ENCODE data around the gene SMYD3. TPM values are rescaled to one million over a fixed set of nuclear protein-coding genes. Genes with fewer than 3 reads are reported as not detected.

Gene SMYD3
- total and polyA plus RNA-seq, 9 of the 15 experiments (the other 6 are each of a cell fraction or from before 2014, with no cell fraction given), result 128 to 440 (median 197) TPM

DNA sequence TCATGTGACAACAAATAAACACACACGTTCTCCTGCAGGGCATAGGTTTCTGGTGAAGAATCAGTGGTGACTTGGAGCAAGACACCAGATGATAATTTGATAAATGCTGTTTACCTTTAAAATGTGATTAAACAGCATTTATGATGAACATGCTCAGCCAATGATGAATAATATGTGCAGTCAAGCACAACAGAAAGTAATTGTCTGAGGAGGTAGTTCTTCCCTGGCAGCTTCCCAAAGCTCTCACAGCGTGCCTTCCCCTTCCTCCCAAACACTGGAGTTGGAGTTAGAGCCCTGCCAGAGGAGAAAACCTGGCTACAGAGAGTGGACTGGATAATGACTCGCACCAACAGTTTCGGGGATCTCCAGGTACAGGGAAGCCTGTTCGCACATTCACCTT, 463.5 kb downstream of the SMYD3 start:
- no peak for DNase-seq (ENCODE audit: extremely low read depth in 1 of 4, low spot score in 3 of 4)
- Histone ChIP-seq H2AFZ (ENCODE audit: low read depth, low read length) (no peak overlapping the region), H3K4me1 (replicated peaks in 1 of 2; ENCODE audit: control insufficient read depth in 2 of 2, insufficient read depth in 2 of 2, low read length in 2 of 2) (no peaks in the 10 kb centered on the region), H3K36me3 (ENCODE audit: control insufficient read depth, insufficient read depth, low read length) (no peaks in the 10 kb centered on the region), H3K9me3 (replicated peaks; ENCODE audit: control insufficient read depth, insufficient read depth, low read depth, low read length) (no peaks in the 10 kb centered on the region), H3K27ac (ENCODE audit: extremely low read depth, low read depth, low read length) (no peak overlapping the region), H3K4me2 (ENCODE audit: insufficient read depth, low read length) (no peak overlapping the region), H4K20me1 (replicated peaks; ENCODE audit: control insufficient read depth, insufficient read depth, low read length) (no peaks in the 10 kb centered on the region), H3K9me1 (ENCODE audit: control insufficient read depth, insufficient read depth, low read length) (no peaks in the 10 kb centered on the region), H3K4me3 (no peak overlapping the region), H3K79me2 (ENCODE audit: control insufficient read depth, insufficient read depth, low read length) (no peaks in the 10 kb centered on the region), H3K27me3 (ENCODE audit: control insufficient read depth in 2 of 2, insufficient read depth in 2 of 2, low read length in 2 of 2) (no peaks in the 10 kb centered on the region), H3K9ac (ENCODE audit: insufficient read depth in 1 of 2, low read depth in 2 of 2, low read length in 2 of 2) (no peak overlapping the region)
- CTCF ChIA-PET (ENCODE audit: low intra/inter-chr PET ratio), result no interaction called here
- 53% methylated on average over 5 of the region's 5 CpGs for WGBS (ENCODE audit: insufficient coverage, low coverage, missing lambda C conversion rate)
- POLR2A ChIA-PET, result no interaction called here
- in situ Hi-C loops (cut with MboI) (no loop called here), intact Hi-C loops (cut with micrococcal nuclease) (no loop called here)
- no peak for FAIRE-seq
- ATAC-seq, result no peak
- TF ChIP-seq, protein P1, sequence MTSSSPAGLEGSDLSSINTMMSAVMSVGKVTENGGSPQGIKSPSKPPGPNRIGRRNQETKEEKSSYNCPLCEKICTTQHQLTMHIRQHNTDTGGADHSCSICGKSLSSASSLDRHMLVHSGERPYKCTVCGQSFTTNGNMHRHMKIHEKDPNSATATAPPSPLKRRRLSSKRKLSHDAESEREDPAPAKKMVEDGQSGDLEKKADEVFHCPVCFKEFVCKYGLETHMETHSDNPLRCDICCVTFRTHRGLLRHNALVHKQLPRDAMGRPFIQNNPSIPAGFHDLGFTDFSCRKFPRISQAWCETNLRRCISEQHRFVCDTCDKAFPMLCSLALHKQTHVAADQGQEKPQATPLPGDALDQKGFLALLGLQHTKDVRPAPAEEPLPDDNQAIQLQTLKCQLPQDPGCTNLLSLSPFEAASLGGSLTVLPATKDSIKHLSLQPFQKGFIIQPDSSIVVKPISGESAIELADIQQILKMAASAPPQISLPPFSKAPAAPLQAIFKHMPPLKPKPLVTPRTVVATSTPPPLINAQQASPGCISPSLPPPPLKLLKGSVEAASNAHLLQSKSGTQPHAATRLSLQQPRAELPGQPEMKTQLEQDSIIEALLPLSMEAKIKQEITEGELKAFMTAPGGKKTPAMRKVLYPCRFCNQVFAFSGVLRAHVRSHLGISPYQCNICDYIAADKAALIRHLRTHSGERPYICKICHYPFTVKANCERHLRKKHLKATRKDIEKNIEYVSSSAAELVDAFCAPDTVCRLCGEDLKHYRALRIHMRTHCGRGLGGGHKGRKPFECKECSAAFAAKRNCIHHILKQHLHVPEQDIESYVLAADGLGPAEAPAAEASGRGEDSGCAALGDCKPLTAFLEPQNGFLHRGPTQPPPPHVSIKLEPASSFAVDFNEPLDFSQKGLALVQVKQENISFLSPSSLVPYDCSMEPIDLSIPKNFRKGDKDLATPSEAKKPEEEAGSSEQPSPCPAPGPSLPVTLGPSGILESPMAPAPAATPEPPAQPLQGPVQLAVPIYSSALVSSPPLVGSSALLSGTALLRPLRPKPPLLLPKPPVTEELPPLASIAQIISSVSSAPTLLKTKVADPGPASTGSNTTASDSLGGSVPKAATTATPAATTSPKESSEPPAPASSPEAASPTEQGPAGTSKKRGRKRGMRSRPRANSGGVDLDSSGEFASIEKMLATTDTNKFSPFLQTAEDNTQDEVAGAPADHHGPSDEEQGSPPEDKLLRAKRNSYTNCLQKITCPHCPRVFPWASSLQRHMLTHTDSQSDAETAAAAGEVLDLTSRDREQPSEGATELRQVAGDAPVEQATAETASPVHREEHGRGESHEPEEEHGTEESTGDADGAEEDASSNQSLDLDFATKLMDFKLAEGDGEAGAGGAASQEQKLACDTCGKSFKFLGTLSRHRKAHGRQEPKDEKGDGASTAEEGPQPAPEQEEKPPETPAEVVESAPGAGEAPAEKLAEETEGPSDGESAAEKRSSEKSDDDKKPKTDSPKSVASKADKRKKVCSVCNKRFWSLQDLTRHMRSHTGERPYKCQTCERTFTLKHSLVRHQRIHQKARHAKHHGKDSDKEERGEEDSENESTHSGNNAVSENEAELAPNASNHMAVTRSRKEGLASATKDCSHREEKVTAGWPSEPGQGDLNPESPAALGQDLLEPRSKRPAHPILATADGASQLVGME (CRISPR knock-in tag; IDR thresholded peaks at IDR 0.05), result no peak
- TF ChIP-seq, protein P2, sequence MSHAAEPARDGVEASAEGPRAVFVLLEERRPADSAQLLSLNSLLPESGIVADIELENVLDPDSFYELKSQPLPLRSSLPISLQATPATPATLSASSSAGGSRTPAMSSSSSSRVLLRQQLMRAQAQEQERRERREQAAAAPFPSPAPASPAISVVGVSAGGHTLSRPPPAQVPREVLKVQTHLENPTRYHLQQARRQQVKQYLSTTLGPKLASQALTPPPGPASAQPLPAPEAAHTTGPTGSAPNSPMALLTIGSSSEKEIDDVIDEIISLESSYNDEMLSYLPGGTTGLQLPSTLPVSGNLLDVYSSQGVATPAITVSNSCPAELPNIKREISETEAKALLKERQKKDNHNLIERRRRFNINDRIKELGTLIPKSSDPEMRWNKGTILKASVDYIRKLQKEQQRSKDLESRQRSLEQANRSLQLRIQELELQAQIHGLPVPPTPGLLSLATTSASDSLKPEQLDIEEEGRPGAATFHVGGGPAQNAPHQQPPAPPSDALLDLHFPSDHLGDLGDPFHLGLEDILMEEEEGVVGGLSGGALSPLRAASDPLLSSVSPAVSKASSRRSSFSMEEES (CRISPR knock-in tag; IDR thresholded peaks at IDR 0.05), result peak; percentile 69
- BruUV-seq (replicated peaks), result no TSS peak

Data from K562 (cell line).